ENCODE data around the gene APC. TPM values are rescaled to one million over a fixed set of nuclear protein-coding genes. Genes with fewer than 3 reads are reported as not detected.

Gene APC
- total RNA-seq, 1 experiment from 2014 or later = 40.0 TPM

- H3K9me3 Mint-ChIP-seq = peaks cover 6% of the 10 kb centered on the region; the same call in 1 of the 2 replicates
- CTCF ChIA-PET = interaction anchor here (0.9 to 1.1 kb wide), 2 partner anchors 14 kb away, joined by 3 read pairs; no protein-coding TSS in a partner anchor
- DNase-seq (ENCODE audit: low spot score) = no peak
- H3K4me3 Mint-ChIP-seq = no peak overlapping the region
- no peaks in the 10 kb centered on the region for H3K4me1 Mint-ChIP-seq
- ATAC-seq = no peak
- POLR2A ChIA-PET = no interaction called here
- H3K27me3 Mint-ChIP-seq (ENCODE audit: low read depth) = no peaks in the 10 kb centered on the region
- H3K27ac Mint-ChIP-seq = no peak overlapping the region
- TF ChIP-seq CTCF (IDR thresholded peaks at IDR 0.05) = no peak
- peaks cover 44% of the 10 kb centered on the region for H3K36me3 Mint-ChIP-seq
Observed at GRCh38 chr5:112833971-112834370, 96.3 kb downstream of the APC start.

GRCh38 chr5:112844489-112844888 is 106.8 kb downstream of the APC start:
- Mint-ChIP-seq H3K27ac (no peak overlapping the region), H3K4me1 (peaks cover 20% of the 10 kb centered on the region), H3K9me3 (peaks cover 28% of the 10 kb centered on the region), H3K36me3 (peaks cover 42% of the 10 kb centered on the region), H3K4me3 (no peak overlapping the region), H3K27me3 (ENCODE audit: low read depth) (no peaks in the 10 kb centered on the region; the same call in 1 of the 2 replicates)
- no peak for TF ChIP-seq CREM (CRISPR knock-in tag; IDR thresholded peaks at IDR 0.05)
- TF ChIP-seq ZNF425 (CRISPR knock-in tag; conservative IDR thresholded peaks at IDR 0.05) = no peak
- no peak for TF ChIP-seq RELA (CRISPR knock-in tag; IDR thresholded peaks at IDR 0.05; ENCODE audit: borderline replicate concordance)
- TF ChIP-seq EMX1 (CRISPR knock-in tag; IDR thresholded peaks at IDR 0.05) = no peak
- TF ChIP-seq ZNF396 (CRISPR knock-in tag; IDR thresholded peaks at IDR 0.05; ENCODE audit: borderline replicate concordance) = no peak
- no peak for TF ChIP-seq E2F4 (CRISPR knock-in tag; IDR thresholded peaks at IDR 0.05; ENCODE audit: borderline replicate concordance, low read depth)
- no peak for TF ChIP-seq ZNF232 (CRISPR knock-in tag; IDR thresholded peaks at IDR 0.05)
- no peak for TF ChIP-seq ZSCAN18 (CRISPR knock-in tag; IDR thresholded peaks at IDR 0.05)
- TF ChIP-seq PRRX2 (CRISPR knock-in tag; IDR thresholded peaks at IDR 0.05) = no peak
- TF ChIP-seq ATF2 (CRISPR knock-in tag; IDR thresholded peaks at IDR 0.05; ENCODE audit: borderline replicate concordance, low read depth) = no peak
- TF ChIP-seq HMGA2 (CRISPR knock-in tag; IDR thresholded peaks at IDR 0.05) = no peak
- no peak for TF ChIP-seq USF2 (CRISPR knock-in tag; IDR thresholded peaks at IDR 0.05)
- TF ChIP-seq MYBL2 (CRISPR knock-in tag; IDR thresholded peaks at IDR 0.05) = no peak
- TF ChIP-seq TEAD1 (CRISPR knock-in tag; IDR thresholded peaks at IDR 0.05) = no peak
- no peak for TF ChIP-seq MLX (CRISPR knock-in tag; IDR thresholded peaks at IDR 0.05)
- TF ChIP-seq FOXK1 (CRISPR knock-in tag; IDR thresholded peaks at IDR 0.05) = no peak
- no peak for TF ChIP-seq NFATC4 (CRISPR knock-in tag; IDR thresholded peaks at IDR 0.05)
- no peak for TF ChIP-seq CTCF (IDR thresholded peaks at IDR 0.05)
- CTCF ChIA-PET = no interaction called here
- POLR2A ChIA-PET = no interaction called here
- no peak for ATAC-seq
- DNase-seq (ENCODE audit: low spot score) = no peak

Measured in WTC11 (cell line).